HepG2 (cell line): Measurements from ENCODE around the gene FMNL2. TPM values are rescaled to one million over a fixed set of nuclear protein-coding genes. Genes with fewer than 3 reads are reported as not detected.

Source experiments
- AGO2 ChIP-seq: fragments of 200-400 bp; formaldehyde crosslinking; optimal IDR thresholded peaks from 2 replicates; pipeline ENCODE3; 2017; ENCODE audit warnings: mild to moderate bottlenecking, low read depth, low read length, moderate library complexity
- GLMP ChIP-seq: sonication (generic); formaldehyde crosslinking; IDR thresholded peaks from 2 replicates; pipeline ENCODE4 v1.9.0; 2021; ENCODE audit warnings: missing genetic modification reagents, mild to moderate bottlenecking, borderline replicate concordance
- JDP2 ChIP-seq: sonication (generic); formaldehyde crosslinking; IDR thresholded peaks from 2 replicates; pipeline ENCODE4 v1.8.1; 2022; ENCODE audit warnings: missing genetic modification reagents, borderline replicate concordance
- KDM3A ChIP-seq: IDR thresholded peaks from 2 replicates; pipeline ENCODE4 v1.6.1; 2018; ENCODE audit warnings: low read depth, missing compliant biosample characterization
- MXD4 ChIP-seq: IDR thresholded peaks from 2 replicates; pipeline ENCODE4 v1.6.1; 2016; ENCODE audit warnings: mild to moderate bottlenecking, missing biosample characterization, missing genetic modification reagents
- NR3C1 ChIP-seq: sonication (generic); formaldehyde crosslinking; IDR thresholded peaks from 2 replicates; pipeline ENCODE4 v1.4.0; 2020; ENCODE audit warnings: missing genetic modification reagents
- SAP130 ChIP-seq: IDR thresholded peaks from 2 replicates; pipeline ENCODE4 v1.6.1; 2016; ENCODE audit warnings: low read depth
- SSRP1 ChIP-seq: IDR thresholded peaks from 2 replicates; pipeline ENCODE4 v1.6.1; 2016; ENCODE audit warnings: control low read depth
- THAP7 ChIP-seq: sonication (generic); formaldehyde crosslinking; IDR thresholded peaks from 2 replicates; pipeline ENCODE4 v1.8.1; 2023; ENCODE audit warnings: mild to moderate bottlenecking, missing genetic modification reagents
- ZFP37 ChIP-seq: sonication (generic); formaldehyde crosslinking; IDR thresholded peaks from 2 replicates; pipeline ENCODE4 v1.4.0; 2020; ENCODE audit warnings: missing genetic modification reagents, borderline replicate concordance
- ZNF263 ChIP-seq: sonication (generic); formaldehyde crosslinking; IDR thresholded peaks from 2 replicates; pipeline ENCODE4 v1.4.0; 2020; ENCODE audit warnings: missing genetic modification reagents
- ZNF430 ChIP-seq: sonication (generic); formaldehyde crosslinking; IDR thresholded peaks from 2 replicates; pipeline ENCODE4 v1.9.0; 2021; ENCODE audit warnings: mild to moderate bottlenecking, missing genetic modification reagents
- ZNF510 ChIP-seq: sonication (generic); formaldehyde crosslinking; IDR thresholded peaks from 2 replicates; pipeline ENCODE4 v1.4.0; 2020; ENCODE audit warnings: low read depth, mild to moderate bottlenecking, missing genetic modification reagents
- ZNF546 ChIP-seq: sonication (generic); formaldehyde crosslinking; conservative IDR thresholded peaks from 2 replicates; pipeline ENCODE4 v1.8.1; 2023; ENCODE audit warnings: mild to moderate bottlenecking, missing genetic modification reagents
- ZNF572 ChIP-seq: sonication (generic); formaldehyde crosslinking; IDR thresholded peaks from 2 replicates; pipeline ENCODE4 v1.5.1; 2020; ENCODE audit warnings: mild to moderate bottlenecking, missing genetic modification reagents
- ZNF761 ChIP-seq: sonication (generic); formaldehyde crosslinking; conservative IDR thresholded peaks from 2 replicates; pipeline ENCODE4 v1.4.0; 2020; ENCODE audit warnings: mild to moderate bottlenecking, missing genetic modification reagents
- ZUFSP ChIP-seq: sonication (generic); formaldehyde crosslinking; IDR thresholded peaks from 2 replicates; pipeline ENCODE4 v1.9.0; 2021; ENCODE audit warnings: missing genetic modification reagents, mild to moderate bottlenecking, borderline replicate concordance
- polyA plus RNA-seq, 8 experiments: library from polyadenylated mRNA; depleted of rRNA in 3 of 8; stranded (reverse) in 7 of 8; unstranded in 1 of 8; fragments of >200 nt; fragmentation: Illumina TruSeq in 4 of 8; extraction: Trizol in 4 of 8; gene quantifications; 2 replicates each; pipeline versions ENCODE4 v1.2.1 to v1.2.3, GENCODE V29; 2011 to 2016; ENCODE audit warnings: low read depth in 4 of 8, missing spikeins in 1 of 8, mixed read lengths in 1 of 8; ENCODE audit not compliant: insufficient read depth in 1 of 8
- total RNA-seq, 5 experiments: library from RNA; depleted of rRNA; stranded (reverse); fragments of >200 nt; fragmentation: Illumina TruSeq; extraction: Trizol; gene quantifications; 2 replicates each; pipeline ENCODE4 v1.2.3, GENCODE V29; 2016; ENCODE audit warnings: low read depth in 1 of 5
- TF ChIP-seq, protein P1 (sequence below): sonication (generic); formaldehyde crosslinking; IDR thresholded peaks from 2 replicates; pipeline ENCODE4 v1.5.1; 2020; ENCODE audit warnings: missing genetic modification reagents, mild to moderate bottlenecking, borderline replicate concordance
- TF ChIP-seq, protein P2 (sequence below): sonication (generic); formaldehyde crosslinking; IDR thresholded peaks from 2 replicates; pipeline ENCODE4 v1.4.0; 2020; ENCODE audit warnings: missing genetic modification reagents

Gene FMNL2
- total and polyA plus RNA-seq, 2 of the 13 experiments (the other 11 are each of a cell fraction or from before 2014, with no cell fraction given), result 66.5 to 67.7 TPM

DNA sequence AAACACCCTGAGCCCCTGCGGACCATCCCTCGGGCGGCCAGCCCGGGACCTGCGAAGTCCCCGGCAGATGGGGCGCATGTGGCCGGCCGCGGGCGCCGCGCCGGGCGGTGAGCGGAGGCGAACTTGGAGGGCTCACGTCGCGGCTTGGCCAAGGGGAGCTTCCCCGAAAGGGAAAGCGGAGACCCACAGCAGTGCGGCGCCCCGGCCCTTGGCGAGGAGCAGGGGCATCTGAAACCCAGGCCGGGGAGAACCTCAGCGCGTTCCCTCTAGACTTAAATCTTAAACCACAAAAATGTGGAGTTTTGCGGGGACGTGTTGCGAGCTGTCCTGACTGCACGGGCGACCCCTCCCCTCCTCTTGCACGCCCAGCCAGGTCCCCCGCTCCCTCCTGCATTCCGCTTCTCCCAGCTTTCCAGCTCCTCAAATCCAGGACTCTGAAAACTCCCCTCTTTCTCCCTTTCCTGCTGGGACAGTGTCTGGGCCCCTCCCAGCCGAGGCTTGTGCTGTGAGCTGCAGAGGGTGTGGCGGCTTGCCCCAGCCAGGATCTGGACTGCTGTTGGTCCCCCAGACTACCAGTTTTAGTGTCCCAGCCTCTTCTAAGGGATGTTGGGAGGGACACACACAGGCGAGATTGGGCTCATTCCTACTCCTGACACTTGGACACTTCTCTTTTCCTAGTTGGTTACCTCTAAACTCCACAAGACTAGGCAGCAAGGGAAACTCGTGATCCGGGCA is 1.3 kb downstream of the FMNL2 start (continued):
- TF ChIP-seq ZUFSP, result no peak
- 0 out of 2 replicates have a peak, but pooled peaks have one; percentile 61 for TF ChIP-seq ZNF572
- TF ChIP-seq ZFP37 (CRISPR knock-in tag), result peak; percentile 91
- no peak for TF ChIP-seq GLMP
- TF ChIP-seq JDP2 (CRISPR knock-in tag), result no peak; the same call in 1 of the 2 replicates
- TF ChIP-seq ZNF510 (CRISPR knock-in tag), result 0 out of 2 replicates have a peak, but pooled peaks have one; percentile 29
- TF ChIP-seq, protein P1, sequence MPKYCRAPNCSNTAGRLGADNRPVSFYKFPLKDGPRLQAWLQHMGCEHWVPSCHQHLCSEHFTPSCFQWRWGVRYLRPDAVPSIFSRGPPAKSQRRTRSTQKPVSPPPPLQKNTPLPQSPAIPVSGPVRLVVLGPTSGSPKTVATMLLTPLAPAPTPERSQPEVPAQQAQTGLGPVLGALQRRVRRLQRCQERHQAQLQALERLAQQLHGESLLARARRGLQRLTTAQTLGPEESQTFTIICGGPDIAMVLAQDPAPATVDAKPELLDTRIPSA (CRISPR knock-in tag), result 0 out of 2 replicates have a peak, but pooled peaks have one; percentile 34
- peak; percentile 16; the same call in 1 of the 2 replicates for TF ChIP-seq MXD4 (CRISPR knock-in tag)
- TF ChIP-seq SAP130 (CRISPR knock-in tag), result peak; percentile 42; the same call in 1 of the 2 replicates
- TF ChIP-seq THAP7 (CRISPR knock-in tag), result peak; percentile 72; the same call in 1 of the 2 replicates
- 0 out of 2 replicates have a peak, but pooled peaks have one; percentile 15 for TF ChIP-seq SSRP1 (CRISPR knock-in tag)
- no peak for TF ChIP-seq NR3C1 (CRISPR knock-in tag)
- peak; percentile 75 for TF ChIP-seq AGO2
- peak; percentile 76; the same call in 1 of the 2 replicates for TF ChIP-seq ZNF546 (CRISPR knock-in tag)
- peak; percentile 42; the same call in 1 of the 2 replicates for TF ChIP-seq KDM3A (CRISPR knock-in tag)
- TF ChIP-seq, protein P2, sequence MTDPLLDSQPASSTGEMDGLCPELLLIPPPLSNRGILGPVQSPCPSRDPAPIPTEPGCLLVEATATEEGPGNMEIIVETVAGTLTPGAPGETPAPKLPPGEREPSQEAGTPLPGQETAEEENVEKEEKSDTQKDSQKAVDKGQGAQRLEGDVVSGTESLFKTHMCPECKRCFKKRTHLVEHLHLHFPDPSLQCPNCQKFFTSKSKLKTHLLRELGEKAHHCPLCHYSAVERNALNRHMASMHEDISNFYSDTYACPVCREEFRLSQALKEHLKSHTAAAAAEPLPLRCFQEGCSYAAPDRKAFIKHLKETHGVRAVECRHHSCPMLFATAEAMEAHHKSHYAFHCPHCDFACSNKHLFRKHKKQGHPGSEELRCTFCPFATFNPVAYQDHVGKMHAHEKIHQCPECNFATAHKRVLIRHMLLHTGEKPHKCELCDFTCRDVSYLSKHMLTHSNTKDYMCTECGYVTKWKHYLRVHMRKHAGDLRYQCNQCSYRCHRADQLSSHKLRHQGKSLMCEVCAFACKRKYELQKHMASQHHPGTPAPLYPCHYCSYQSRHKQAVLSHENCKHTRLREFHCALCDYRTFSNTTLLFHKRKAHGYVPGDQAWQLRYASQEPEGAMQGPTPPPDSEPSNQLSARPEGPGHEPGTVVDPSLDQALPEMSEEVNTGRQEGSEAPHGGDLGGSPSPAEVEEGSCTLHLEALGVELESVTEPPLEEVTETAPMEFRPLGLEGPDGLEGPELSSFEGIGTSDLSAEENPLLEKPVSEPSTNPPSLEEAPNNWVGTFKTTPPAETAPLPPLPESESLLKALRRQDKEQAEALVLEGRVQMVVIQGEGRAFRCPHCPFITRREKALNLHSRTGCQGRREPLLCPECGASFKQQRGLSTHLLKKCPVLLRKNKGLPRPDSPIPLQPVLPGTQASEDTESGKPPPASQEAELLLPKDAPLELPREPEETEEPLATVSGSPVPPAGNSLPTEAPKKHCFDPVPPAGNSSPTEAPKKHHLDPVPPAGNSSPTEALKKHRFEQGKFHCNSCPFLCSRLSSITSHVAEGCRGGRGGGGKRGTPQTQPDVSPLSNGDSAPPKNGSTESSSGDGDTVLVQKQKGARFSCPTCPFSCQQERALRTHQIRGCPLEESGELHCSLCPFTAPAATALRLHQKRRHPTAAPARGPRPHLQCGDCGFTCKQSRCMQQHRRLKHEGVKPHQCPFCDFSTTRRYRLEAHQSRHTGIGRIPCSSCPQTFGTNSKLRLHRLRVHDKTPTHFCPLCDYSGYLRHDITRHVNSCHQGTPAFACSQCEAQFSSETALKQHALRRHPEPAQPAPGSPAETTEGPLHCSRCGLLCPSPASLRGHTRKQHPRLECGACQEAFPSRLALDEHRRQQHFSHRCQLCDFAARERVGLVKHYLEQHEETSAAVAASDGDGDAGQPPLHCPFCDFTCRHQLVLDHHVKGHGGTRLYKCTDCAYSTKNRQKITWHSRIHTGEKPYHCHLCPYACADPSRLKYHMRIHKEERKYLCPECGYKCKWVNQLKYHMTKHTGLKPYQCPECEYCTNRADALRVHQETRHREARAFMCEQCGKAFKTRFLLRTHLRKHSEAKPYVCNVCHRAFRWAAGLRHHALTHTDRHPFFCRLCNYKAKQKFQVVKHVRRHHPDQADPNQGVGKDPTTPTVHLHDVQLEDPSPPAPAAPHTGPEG (CRISPR knock-in tag), result peak; percentile 12; the same call in 1 of the 2 replicates
- no peak for TF ChIP-seq ZNF263 (CRISPR knock-in tag)
- peak; percentile 76 for TF ChIP-seq ZNF430 (CRISPR knock-in tag)
- TF ChIP-seq ZNF761 (CRISPR knock-in tag), result 0 out of 2 replicates have a peak, but pooled peaks have one; percentile 31
